HL-60 (cell line): Measurements from ENCODE around the gene UBTF.

Source experiments
- CTCF ChIP-seq: IDR thresholded peaks from one replicate; pipeline ENCODE4 v1.5.1; 2011; ENCODE audit warnings: low read length, control low read depth, inconsistent platforms; ENCODE audit not compliant: insufficient read depth
- POLR2AphosphoS5 ChIP-seq: IDR thresholded peaks from 2 replicates; pipeline ENCODE4 v1.6.1; 2012; ENCODE audit warnings: low read depth

GRCh38 chr17:44216694-44217093 is 2.8 kb downstream of the UBTF start:
- TF ChIP-seq POLR2AphosphoS5 (no peak), CTCF (no peak)
